ENCODE results near the gene FAM120A. TPM values are rescaled to one million over a fixed set of nuclear protein-coding genes. Genes with fewer than 3 reads are reported as not detected.

Gene FAM120A
- total and polyA plus RNA-seq, 2 of the 13 experiments (the other 11 are each of a cell fraction or from before 2014, with no cell fraction given) = 41.3 to 44.4 TPM

GRCh38 chr9:93566408-93567270, 115.2 kb downstream of the FAM120A start (continued):
- 0 out of 2 replicates have a peak, but pooled peaks have one; percentile 31 for TF ChIP-seq KIAA2018 (CRISPR knock-in tag; IDR thresholded peaks at IDR 0.05; ENCODE audit: borderline replicate concordance)
- no peak for TF ChIP-seq ZNF552 (CRISPR knock-in tag; IDR thresholded peaks at IDR 0.05; ENCODE audit: borderline replicate concordance)
- no peak for TF ChIP-seq MZF1 (CRISPR knock-in tag; IDR thresholded peaks at IDR 0.05; ENCODE audit: borderline replicate concordance)
- TF ChIP-seq AFF4 (CRISPR knock-in tag; IDR thresholded peaks at IDR 0.05) = 0 out of 2 replicates have a peak, but pooled peaks have one; percentile 26
- TF ChIP-seq ZNF275 (CRISPR knock-in tag; IDR thresholded peaks at IDR 0.05; ENCODE audit: borderline replicate concordance) = peak; percentile 90
- TF ChIP-seq ZNF350 (CRISPR knock-in tag; IDR thresholded peaks at IDR 0.05; ENCODE audit: borderline replicate concordance, low read depth) = no peak
- TF ChIP-seq NFYC (CRISPR knock-in tag; IDR thresholded peaks at IDR 0.05) = peak; percentile 35; the same call in 1 of the 2 replicates
- peak; percentile 77; the same call in 1 of the 2 replicates for TF ChIP-seq YEATS2 (CRISPR knock-in tag; IDR thresholded peaks at IDR 0.05; ENCODE audit: borderline replicate concordance)
- no peak for TF ChIP-seq ZNF30 (CRISPR knock-in tag; IDR thresholded peaks at IDR 0.05)

All from HepG2 (cell line).